Astrocyte of the cerebellum (primary cell): Measurements from ENCODE around the gene MBLAC2.

Experiments
- DNase-seq: peaks from one replicate; pipeline ENCODE4 v3.0.0-alpha.2; 2011; ENCODE audit warnings: low read depth
- H3K4me3 ChIP-seq: 2 replicates; pipeline ENCODE4 v1.5.1; 2011; ENCODE audit warnings: mild to moderate bottlenecking, low read depth, low read length, moderate library complexity
- in situ Hi-C: cut with HindIII; loops from 2 replicates; pipeline ENCODE4 v1.10.0; 2017; ENCODE audit warnings: low sequenced_read_pairs
- TF ChIP-seq, protein P1 (sequence below): IDR thresholded peaks from 2 replicates; pipeline ENCODE4 v1.5.1; 2012; ENCODE audit warnings: low read length, low read depth, moderate library complexity, mild to moderate bottlenecking; ENCODE audit errors: missing control alignments

Gene MBLAC2

GRCh38 chr5:90480699-90481098 is 6.1 kb upstream of the MBLAC2 start:
- in situ Hi-C loops: no loop called here
- TF ChIP-seq, protein P1, sequence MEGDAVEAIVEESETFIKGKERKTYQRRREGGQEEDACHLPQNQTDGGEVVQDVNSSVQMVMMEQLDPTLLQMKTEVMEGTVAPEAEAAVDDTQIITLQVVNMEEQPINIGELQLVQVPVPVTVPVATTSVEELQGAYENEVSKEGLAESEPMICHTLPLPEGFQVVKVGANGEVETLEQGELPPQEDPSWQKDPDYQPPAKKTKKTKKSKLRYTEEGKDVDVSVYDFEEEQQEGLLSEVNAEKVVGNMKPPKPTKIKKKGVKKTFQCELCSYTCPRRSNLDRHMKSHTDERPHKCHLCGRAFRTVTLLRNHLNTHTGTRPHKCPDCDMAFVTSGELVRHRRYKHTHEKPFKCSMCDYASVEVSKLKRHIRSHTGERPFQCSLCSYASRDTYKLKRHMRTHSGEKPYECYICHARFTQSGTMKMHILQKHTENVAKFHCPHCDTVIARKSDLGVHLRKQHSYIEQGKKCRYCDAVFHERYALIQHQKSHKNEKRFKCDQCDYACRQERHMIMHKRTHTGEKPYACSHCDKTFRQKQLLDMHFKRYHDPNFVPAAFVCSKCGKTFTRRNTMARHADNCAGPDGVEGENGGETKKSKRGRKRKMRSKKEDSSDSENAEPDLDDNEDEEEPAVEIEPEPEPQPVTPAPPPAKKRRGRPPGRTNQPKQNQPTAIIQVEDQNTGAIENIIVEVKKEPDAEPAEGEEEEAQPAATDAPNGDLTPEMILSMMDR: no peak
- no peak for DNase-seq
- no peak overlapping the region for H3K4me3 ChIP-seq

DNA sequence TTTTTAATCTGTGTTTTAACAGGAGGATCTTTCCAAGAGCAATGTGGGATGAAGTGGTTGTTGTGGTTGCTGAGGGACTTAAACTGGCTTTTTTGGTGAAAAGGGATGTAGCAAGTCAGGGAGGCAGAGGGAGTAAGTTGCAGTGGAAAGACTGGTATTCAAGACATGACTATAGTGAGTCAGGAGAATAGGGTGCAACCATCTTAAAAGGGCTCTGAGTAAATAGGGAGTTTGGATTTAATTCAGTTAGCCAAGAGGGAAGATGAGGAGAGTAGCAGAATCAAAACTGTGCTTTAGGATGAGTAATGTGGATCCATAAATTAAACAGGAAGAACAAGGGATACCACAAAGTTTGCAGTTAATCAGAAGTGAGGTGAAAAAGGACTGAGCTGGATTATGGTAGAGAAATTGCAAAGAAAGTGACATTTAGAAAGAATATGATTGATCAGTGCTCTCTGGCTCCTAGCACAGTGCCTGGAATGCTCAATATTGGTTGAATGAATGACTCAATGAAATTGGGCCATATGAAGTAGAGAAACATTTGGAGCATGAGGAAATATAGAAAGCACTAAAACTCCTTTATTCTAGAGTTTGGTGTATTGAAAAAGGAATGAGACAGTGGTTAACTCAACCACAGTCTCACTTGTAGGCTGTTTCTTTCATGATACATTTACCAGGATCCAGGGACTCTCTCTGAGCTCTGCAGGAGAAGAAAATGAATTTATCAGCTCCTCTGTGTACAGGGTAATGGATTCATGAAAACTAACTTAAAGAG is 5.2 kb upstream of the MBLAC2 start:
- in situ Hi-C loops: no loop called here
- DNase-seq: no peak
- no peak overlapping the region for H3K4me3 ChIP-seq
- TF ChIP-seq, protein P1: no peak

- no peak overlapping the region for H3K4me3 ChIP-seq
- TF ChIP-seq, protein P1: no peak
- in situ Hi-C loops: no loop called here
- no peak for DNase-seq
Measured at GRCh38 chr5:90477621-90478215, 3.1 kb upstream of the MBLAC2 start.

DNA sequence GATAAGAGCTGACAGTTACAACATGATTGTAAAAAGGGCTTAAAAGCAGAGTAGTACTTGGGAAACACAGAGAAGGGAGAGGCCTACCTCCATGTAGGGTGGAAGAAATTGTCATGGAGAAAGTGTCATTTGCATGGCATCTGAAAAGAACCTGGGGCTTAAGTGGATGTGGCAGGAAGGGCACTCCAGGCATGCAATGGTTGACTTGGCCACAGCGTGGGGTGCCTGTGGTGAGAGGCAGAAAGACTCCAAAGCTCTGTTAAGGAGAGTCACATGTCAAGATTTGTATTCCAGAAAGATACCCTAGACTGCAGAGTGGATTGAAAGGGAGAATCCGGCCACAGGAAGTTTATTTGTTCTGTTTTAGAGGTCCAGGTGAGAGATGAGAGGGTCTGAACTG is 2.5 kb upstream of the MBLAC2 start:
- in situ Hi-C loops: no loop called here
- no peak overlapping the region for H3K4me3 ChIP-seq
- DNase-seq: no peak
- TF ChIP-seq, protein P1: no peak

DNA sequence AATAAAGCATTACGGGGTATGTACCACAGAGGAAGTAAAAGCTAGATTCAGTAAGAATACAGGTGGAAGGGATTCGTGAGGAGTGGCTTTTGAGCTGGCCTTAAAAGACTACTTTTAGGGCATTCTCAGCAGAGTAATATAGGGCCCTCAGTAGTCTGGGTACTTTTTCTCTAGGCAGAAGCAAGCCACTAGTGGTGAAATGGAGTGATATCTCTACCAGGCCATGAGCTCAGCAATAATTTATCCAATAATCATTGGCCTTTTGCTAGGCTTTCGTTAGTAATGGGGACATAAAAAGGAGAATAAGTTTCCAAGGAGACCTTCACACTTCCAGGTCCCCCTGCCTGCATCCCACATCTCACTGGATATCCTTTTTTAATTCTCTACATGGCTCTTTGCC is 1.8 kb upstream of the MBLAC2 start:
- no peak for DNase-seq
- no peak overlapping the region for H3K4me3 ChIP-seq
- TF ChIP-seq, protein P1: no peak
- in situ Hi-C loops: no loop called here

DNA sequence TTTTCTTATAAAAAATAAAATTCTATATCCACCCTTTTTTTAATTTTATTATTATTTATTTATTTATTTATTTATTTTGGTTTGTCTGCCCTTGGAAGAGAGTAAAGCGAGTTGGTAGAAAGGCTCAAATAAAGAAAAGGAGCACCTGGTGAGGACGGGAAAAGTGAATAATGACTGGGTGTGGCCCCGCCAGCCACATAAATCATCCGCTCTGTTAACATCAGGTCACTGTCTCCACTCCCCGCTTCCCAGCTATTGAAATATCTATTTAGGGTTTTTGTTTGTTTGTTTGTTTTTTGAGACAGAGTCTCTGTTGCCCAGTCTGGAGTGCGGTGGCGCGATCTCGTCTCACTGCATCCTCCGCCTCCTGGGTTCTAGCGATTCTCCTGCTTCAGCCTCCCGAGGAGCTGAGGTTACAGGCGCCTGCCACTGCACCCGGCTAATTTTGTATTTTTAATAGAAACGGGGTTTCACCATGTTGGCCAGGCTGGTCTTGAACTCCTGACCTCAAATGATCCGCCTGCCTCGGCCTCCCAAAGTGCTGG is 937 bp upstream of the MBLAC2 start:
- TF ChIP-seq, protein P1: no peak
- in situ Hi-C loops: no loop called here
- H3K4me3 ChIP-seq: peak overlapping the region; percentile 81
- DNase-seq: no peak
